HS-27A (cell line): ENCODE measurements around the gene MALAT1.

Experiments
- DNase-seq: peaks from one replicate; pipeline ENCODE4 v3.0.0-alpha.2; 2012; ENCODE audit warnings: low read depth, missing footprints

MALAT1 gene

GRCh38 chr11:65479184-65480145 lies 19.4 kb upstream of the MALAT1 start:
- DNase-seq: no peak

- no peak for DNase-seq
These were observed 16.5 kb upstream of the MALAT1 start for GRCh38 chr11:65482306-65482850.

- DNase-seq: no peak
These were observed 13.0 kb upstream of the MALAT1 start for GRCh38 chr11:65485920-65486219.

- no peak for DNase-seq
These were observed 12.0 kb upstream of the MALAT1 start for GRCh38 chr11:65486570-65487466.

- peak; percentile 100 for DNase-seq
These were observed 11.2 kb upstream of the MALAT1 start for GRCh38 chr11:65487467-65488272.

GRCh38 chr11:65488273-65489034 lies 10.4 kb upstream of the MALAT1 start:
- peak; percentile 66 for DNase-seq

GRCh38 chr11:65489035-65489705 lies 9.7 kb upstream of the MALAT1 start:
- peak; percentile 95 for DNase-seq

- DNase-seq: no peak
These were observed 9.0 kb upstream of the MALAT1 start for GRCh38 chr11:65489706-65490320.

- no peak for DNase-seq
These were observed 7.7 kb upstream of the MALAT1 start for GRCh38 chr11:65491163-65491465.

GRCh38 chr11:65491614-65492386 lies 7.0 kb upstream of the MALAT1 start:
- DNase-seq: peak; percentile 92

- no peak for DNase-seq
These were observed 6.5 kb upstream of the MALAT1 start for GRCh38 chr11:65492387-65492636.

GRCh38 chr11:65492637-65493366 lies 6.0 kb upstream of the MALAT1 start:
- peak; percentile 74 for DNase-seq

- peak; percentile 98 for DNase-seq
These were observed 5.3 kb upstream of the MALAT1 start for GRCh38 chr11:65493367-65494176.

GRCh38 chr11:65496304-65497140 lies 2.3 kb upstream of the MALAT1 start:
- DNase-seq: no peak

- DNase-seq: peak; percentile 98
These were observed 1.5 kb upstream of the MALAT1 start for GRCh38 chr11:65497141-65498041.
